ENCODE measurements around the gene DDX24.

DNA sequence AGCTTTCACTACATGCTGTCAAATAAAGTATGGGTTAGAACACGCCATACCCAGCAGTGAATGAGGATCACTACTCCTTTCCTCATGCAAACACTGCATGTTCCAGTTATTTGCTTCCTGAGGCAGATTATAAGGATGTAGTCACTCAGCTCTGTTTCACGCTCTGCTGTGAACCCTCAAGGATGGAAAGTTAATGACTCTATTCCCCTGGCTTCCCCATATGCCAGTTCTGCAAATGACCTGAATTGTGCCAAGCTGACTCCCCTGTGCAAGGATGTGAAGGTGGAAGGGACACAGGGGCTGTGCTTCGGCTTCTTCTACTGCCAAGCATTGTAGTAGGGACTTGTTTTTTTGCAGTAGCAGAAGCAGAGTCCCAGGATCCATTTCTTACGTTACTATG, 6.9 kb upstream of the DDX24 start:
- TF ChIP-seq, protein P1, sequence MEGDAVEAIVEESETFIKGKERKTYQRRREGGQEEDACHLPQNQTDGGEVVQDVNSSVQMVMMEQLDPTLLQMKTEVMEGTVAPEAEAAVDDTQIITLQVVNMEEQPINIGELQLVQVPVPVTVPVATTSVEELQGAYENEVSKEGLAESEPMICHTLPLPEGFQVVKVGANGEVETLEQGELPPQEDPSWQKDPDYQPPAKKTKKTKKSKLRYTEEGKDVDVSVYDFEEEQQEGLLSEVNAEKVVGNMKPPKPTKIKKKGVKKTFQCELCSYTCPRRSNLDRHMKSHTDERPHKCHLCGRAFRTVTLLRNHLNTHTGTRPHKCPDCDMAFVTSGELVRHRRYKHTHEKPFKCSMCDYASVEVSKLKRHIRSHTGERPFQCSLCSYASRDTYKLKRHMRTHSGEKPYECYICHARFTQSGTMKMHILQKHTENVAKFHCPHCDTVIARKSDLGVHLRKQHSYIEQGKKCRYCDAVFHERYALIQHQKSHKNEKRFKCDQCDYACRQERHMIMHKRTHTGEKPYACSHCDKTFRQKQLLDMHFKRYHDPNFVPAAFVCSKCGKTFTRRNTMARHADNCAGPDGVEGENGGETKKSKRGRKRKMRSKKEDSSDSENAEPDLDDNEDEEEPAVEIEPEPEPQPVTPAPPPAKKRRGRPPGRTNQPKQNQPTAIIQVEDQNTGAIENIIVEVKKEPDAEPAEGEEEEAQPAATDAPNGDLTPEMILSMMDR (IDR thresholded peaks at IDR 0.05), result no peak
- no peak for TF ChIP-seq POLR2A (IDR thresholded peaks at IDR 0.05)

Data from vagina (tissue), 2 donors.